Right hindlimb (tissue), 1 donor: ENCODE data around the gene DNAJB1.
"Not testable (repeated sequence)": the region's sequence is repeated elsewhere in the genome, so short reads cannot be mapped to it uniquely, and the experiment has no call there.

ENCODE experiments used
- DNase-seq: peaks from one replicate; pipeline ENCODE4 v3.0.0-alpha.2; 2018

Gene DNAJB1

DNA sequence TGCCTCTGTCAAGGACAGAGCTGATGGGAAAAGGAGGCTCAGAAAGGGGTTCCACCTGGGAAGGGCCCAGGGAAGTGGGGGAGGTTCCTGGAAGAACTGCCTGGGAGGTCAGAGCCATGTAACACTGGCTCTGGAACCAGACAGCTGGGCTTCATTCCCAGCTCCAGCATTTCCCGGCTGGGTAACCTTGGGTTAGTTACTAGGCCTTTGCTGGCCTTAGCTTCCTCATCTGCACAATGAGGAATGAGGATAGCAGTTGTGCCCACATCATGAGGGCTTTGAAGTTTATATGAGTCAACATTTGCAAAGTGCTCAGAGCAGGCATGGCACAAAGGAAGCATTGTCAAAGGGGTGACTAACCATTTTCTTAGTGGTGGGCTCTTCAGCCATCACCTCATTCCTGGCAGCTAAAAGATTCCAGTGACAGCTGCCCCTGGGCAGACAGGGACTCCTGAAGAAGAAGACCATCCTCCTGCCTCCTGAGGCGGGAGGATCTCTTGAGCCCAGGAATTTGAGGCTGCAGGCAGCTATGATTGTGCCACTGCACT is 1.7 kb upstream of the DNAJB1 start:
- DNase-seq, result no peak

- DNase-seq, result no peak
Observed at GRCh38 chr19:14519245-14519859, 1.2 kb upstream of the DNAJB1 start.

DNA sequence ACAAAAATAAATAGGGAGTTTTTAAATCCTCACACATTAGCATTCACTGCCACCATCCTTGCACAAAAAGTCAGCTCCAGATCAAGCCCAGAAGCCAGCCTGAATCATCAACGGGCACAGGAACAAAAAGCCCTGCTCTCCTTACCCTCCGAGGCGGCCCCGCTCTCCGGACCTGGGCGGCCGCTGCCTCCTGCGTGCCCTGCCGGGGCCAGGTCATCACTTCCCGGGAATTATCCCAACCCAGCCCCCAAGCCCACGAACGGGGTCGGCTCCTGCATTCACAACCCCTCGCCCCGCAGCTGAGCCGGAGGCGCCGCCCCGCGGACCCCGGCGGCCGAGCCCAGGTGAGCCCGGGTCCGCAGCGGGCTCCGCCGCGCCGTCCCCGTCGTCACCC is 754 bp downstream of the DNAJB1 start:
- DNase-seq, result no peak

DNA sequence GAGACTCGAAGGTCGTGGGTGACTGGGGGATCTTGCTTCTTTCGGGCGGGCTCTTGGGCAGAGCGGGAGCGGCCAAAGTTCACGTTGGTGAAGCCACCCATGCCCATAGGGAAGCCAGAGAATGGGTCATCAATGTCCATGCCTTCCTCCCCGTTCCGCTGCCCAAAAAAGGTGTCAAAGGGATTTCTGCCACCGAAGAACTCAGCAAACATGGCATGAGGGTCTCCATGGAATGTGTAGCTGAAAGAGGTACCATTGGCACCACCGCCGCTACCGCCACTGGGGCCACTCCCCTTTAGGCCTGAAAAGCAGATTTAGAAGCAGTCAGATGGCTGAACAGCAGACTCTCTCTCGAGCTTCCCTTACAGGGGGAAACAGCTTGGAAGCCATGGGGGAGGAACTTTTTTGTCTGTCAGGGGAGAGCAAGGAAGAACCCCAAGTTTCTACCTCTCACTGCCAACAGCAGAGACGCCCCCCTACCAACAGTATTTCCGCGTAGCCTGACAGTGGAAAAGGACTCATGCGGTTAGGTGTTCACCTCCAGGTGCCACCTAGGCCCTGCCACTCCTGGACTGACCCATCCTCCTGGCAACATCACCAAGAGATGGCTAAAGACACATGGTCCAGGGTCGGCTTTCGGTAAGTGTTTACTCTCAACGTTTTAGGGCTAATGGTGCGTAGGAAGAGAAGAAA is 1.3 kb downstream of the DNAJB1 start:
- no peak for DNase-seq

GRCh38 chr19:14516048-14516534 is 2.1 kb downstream of the DNAJB1 start:
- no peak for DNase-seq

DNA sequence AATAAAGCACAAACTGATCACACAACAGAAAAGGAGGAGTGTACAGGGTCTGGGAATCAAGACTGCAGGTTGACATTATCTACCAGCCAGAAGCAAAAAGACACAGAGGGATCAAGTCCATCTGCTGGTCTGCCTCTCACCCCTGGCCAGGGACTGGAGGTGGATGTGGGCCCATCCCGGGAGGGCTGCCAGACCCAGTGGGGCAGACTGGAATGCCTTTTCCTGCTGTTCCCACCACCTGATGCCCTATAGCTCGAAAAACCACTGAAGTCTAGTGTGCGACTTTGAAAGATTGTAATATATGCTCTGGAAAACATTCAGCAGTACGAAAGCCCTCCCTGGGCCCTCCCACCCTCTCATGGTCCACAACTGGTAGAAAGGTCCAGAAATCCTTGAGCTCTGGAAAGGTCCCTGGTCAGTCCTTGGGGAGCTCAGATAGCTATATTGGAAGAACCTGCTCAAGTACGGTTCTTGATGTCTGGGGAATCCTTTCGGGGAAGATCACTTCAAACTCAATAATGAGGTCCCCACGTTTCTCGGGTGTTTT is 2.6 kb downstream of the DNAJB1 start:
- no peak for DNase-seq

GRCh38 chr19:14514215-14514863 is 3.9 kb downstream of the DNAJB1 start:
- DNase-seq, result no peak

DNA sequence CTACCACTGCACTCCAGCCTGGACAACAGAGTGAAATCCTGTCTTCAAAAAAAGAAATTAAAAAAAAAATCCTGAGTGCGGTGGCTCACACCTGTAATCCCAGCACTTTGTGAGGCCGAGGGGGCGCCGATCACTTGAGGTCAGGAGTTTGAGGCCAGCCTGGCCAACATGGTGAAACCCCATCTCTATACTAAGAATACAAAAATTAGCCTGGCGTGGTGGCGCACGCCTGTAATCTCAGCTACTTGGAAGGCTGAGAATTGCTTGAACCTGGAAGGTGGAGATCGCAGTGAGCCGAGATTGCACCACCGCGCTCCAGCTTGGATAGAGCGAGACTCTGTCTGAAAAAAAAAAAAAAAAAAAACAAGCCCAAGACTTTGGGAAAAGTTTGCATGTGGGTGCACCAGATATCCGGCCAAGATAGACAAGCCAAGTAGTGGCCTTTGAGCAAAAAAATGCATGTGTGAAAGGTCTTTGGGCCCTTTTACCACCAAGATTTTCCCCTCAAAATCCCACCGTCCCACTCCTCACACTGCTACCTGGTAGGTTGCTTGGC is 5.7 kb downstream of the DNAJB1 start:
- DNase-seq, result no peak

DNA sequence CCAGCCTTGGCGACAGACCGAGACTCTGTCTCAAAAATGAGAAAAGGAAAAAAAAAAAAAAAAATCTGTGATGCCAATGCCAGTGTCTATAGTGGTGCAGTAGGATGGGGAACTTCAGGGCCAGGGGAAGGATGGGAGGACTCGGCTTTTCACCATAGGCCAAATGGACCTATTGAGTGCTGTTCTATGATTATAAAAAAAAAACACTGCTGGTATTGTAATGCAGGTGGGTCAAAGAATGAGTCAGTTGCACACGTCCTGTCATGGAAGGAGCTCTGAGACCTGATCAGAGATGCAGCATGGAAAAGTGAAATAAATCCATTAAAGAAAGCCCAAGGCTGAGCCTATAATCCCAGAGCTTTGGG is 7.0 kb downstream of the DNAJB1 start:
- no peak for DNase-seq

DNA sequence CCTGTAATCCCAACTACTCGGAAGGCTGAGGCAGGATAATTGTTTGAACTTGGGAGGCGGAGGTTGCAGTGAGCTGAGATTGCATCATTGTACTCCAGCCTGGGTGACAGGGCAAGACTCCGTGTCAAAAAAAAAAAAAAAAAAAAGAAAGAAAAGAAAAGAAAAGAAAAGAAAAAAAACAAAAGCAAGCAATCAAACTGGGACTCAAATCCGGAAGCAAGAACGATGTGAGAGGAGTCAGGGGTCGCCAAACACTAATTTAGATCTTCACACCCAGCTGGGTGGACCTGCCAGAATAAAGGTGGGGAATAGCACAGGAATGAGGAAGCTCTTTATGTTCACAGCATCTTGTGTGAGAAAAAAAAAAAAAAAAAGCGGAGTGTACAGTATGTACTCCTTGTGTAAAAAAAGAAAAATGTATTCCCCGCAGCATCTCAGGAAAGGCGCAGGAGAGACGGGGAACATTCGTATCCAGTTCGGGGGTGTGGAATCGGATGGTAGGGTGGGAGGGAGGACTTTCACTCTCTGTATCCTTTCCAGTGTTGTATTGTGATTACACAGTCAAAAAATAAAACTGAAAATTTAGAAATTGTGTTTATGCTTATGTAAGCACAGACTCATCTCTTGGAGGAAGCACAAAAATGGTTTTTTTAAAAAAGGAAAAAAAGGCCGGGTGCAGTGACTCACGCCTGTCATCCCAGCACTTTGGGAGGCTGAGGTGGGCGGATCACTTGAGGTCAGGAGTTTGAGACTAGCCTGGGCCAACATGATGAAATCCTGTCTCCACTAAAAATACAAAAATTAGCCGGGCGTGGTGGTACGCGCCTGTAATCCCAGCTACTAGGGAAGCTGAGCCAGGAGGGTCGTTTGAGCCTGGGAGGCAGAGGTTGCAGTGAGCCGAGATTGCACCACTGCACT is 7.6 kb downstream of the DNAJB1 start:
- no peak for DNase-seq

- no peak for DNase-seq
Observed at GRCh38 chr19:14507704-14508542, 10.3 kb downstream of the DNAJB1 start.

GRCh38 chr19:14505488-14506239 is 12.5 kb downstream of the DNAJB1 start:
- DNase-seq, result no peak

DNA sequence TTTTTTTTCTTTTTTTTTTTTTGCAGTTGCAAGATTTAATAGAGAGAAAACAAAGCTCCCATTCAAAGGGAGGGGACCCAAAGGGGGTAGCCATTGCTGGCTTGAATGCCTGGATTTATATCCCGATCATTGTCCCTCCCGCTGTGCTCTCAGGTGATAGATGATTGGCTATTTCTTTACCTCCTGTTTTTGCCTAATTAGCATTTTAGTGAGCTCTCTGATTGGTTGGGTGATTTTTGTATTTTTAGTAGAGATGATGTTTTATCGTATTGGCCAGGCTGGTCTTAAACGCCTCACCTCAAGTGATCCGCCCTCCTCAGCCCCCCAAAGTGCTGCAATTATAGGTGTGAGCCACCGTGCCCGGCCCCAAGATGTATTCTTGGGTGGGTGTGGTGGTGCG is 13.6 kb downstream of the DNAJB1 start:
- not testable (repeated sequence) for DNase-seq

GRCh38 chr19:14503285-14503684 is 14.9 kb downstream of the DNAJB1 start:
- DNase-seq, result no peak

GRCh38 chr19:14502334-14503092 is 15.7 kb downstream of the DNAJB1 start:
- DNase-seq, result no peak

GRCh38 chr19:14497228-14497921 is 20.8 kb downstream of the DNAJB1 start:
- DNase-seq, result no peak

DNA sequence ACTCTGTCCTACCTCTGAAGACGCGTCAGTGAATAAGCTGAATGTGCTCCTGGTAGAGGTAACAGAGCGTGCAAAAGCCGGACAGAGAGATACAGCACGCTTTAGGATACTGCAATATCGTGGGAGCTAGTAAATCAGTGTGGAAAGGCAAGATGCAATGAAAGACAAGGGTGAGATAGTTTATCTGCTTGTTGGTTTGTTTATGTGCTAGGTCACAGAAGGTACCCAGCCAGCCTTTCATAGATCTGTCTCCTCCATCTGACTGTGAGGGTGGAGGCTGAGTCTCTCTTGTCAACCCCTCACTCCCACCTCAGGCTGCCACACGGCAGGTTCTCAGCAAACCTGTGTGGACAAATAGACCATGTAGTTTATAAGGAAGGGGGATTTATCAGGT is 21.4 kb downstream of the DNAJB1 start:
- no peak for DNase-seq

DNA sequence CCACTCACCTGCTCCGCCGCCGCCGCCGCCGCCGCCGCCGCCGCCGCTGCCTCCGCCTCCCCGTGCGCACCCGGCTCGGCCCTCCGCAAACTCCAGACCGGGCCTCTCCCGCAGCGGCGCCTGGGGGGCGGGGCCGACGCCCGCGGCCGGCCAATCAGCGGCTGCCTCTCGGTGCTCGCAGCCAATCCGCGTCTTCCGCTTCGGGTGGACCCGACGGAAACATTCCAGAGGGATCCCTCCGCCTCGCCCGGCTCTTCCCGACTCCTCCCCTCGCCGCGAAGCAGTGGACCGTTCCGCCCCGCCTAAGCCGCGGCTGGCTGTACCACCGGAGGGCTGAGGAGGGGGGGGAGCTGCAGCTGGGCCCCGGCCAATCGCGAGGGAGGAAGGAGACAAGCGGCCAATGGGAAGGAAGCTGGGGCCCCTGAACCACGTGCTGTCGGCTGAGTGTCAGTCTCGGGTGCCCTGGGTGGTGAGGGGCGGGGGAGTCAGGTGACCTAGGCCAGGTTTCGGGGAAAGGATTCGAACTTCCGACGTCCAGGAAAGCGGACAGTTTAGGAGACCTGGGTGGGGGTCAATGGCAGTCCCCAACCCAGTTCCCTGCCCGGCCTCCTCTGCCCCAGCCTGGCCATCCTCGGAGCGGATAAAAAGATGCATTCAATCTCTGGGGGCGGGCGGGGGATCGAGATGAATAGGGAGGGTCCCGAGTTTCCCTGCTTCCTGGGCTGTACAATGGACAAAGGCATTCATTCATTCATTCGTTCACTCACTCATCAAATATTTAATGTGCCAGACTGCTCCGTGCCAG is 22.0 kb downstream of the DNAJB1 start, which contains the start of gene GIPC1:
Gene GIPC1 (minus strand): TSS at position 99 of the 805 bp plus-strand sequence. CDS start 13,151 bp downstream, outside the sequence.
- peak; percentile 99 for DNase-seq
